Effector memory CD4-positive, alpha-beta T cell (primary cell): ENCODE results near the gene MPPED2.

Experiments used
- DNase-seq, 3 donors: peaks; one replicate each; pipeline ENCODE4 v3.0.0-alpha.2; 2020
- H3K27ac ChIP-seq: 2 replicates; pipeline ENCODE4 v1.7.0; 2013; ENCODE audit warnings: mild to moderate bottlenecking, low read length, moderate library complexity; ENCODE audit not compliant: insufficient read depth, poor library complexity, severe bottlenecking
- H3K27me3 ChIP-seq: replicated peaks from 2 replicates; pipeline ENCODE4 v1.7.0; 2013; ENCODE audit warnings: mild to moderate bottlenecking, low read length; ENCODE audit not compliant: insufficient read depth, control insufficient read depth, poor library complexity, severe bottlenecking
- H3K36me3 ChIP-seq: 2 replicates; pipeline ENCODE4 v1.7.0; 2013; ENCODE audit warnings: mild to moderate bottlenecking, low read length, moderate library complexity; ENCODE audit not compliant: control insufficient read depth, insufficient read depth
- H3K4me1 ChIP-seq: 2 replicates; pipeline ENCODE4 v1.7.0; 2013; ENCODE audit warnings: low read length, mild to moderate bottlenecking; ENCODE audit not compliant: control insufficient read depth, insufficient read depth, poor library complexity, severe bottlenecking
- H3K4me3 ChIP-seq: 2 replicates; pipeline ENCODE4 v1.7.0; 2013; ENCODE audit warnings: low read length, low read depth, mild to moderate bottlenecking; ENCODE audit not compliant: insufficient read depth, poor library complexity, severe bottlenecking
- H3K9me3 ChIP-seq: 2 replicates; pipeline ENCODE4 v1.7.0; 2013; ENCODE audit warnings: mild to moderate bottlenecking, low read length, moderate library complexity; ENCODE audit not compliant: control insufficient read depth

Gene MPPED2

DNA sequence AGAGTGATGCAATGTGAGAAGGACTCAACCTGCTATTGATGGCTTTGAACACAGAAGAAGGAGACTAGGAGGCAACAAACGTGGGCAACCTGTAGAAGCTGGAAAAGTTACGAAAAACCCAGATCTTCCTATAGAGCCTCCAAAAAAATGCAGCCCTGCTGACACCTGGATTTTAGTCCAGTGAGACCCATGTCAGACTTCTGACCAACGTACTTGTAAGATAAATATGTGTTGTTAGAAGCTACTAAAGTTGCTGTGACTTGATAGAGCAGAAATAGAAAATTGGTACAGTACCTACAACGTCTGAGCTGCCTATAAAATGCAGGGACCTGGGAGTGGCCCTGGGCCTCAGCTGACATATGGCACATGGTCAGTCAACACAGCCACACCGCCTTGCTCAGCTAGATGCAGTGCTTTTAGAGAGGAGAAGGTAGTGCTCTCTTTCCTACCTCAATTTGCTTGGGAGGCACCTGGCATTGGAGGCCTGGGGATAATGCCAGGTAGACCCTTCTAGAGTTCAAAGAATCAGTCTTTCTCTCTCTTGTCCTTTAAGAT lies 165.8 kb downstream of the MPPED2 start:
- Histone ChIP-seq H3K27me3 (no peaks in the 10 kb centered on the region), H3K36me3 (no peaks in the 10 kb centered on the region), H3K9me3 (no peaks in the 10 kb centered on the region), H3K4me3 (no peak overlapping the region), H3K4me1 (no peaks in the 10 kb centered on the region), H3K27ac (no peak overlapping the region)
- no peak for DNase-seq

GRCh38 chr11:30414806-30415205 lies 171.3 kb downstream of the MPPED2 start:
- Histone ChIP-seq H3K4me3 (no peak overlapping the region), H3K36me3 (no peaks in the 10 kb centered on the region), H3K4me1 (no peaks in the 10 kb centered on the region), H3K27me3 (no peaks in the 10 kb centered on the region), H3K9me3 (no peaks in the 10 kb centered on the region), H3K27ac (no peak overlapping the region)
- DNase-seq, result no peak

DNA sequence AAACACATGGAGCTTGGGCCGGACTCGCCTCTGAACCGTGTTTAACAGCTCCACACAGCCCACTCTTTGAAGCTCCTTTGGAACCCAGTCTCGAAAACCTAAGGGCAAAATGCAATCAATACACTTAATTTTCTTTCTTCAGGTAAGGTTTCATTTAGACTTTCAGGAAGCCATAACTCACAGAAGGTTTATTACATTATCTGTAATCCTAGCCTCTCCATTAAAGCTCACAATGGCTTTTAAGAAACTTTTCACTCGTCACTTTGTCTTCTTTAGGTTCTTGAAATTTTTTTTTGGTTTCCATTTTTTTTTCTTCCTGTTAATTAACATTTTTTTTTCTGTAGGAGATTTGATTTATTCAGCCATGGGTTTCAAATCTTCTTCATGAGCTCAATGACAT lies 171.9 kb downstream of the MPPED2 start:
- no peaks in the 10 kb centered on the region for H3K36me3 ChIP-seq
- no peaks in the 10 kb centered on the region for H3K4me1 ChIP-seq
- DNase-seq, result no peak
- H3K9me3 ChIP-seq, result no peaks in the 10 kb centered on the region
- no peak overlapping the region for H3K27ac ChIP-seq
- H3K27me3 ChIP-seq, result no peaks in the 10 kb centered on the region
- H3K4me3 ChIP-seq, result no peak overlapping the region

GRCh38 chr11:30412509-30412908 lies 173.6 kb downstream of the MPPED2 start:
- H3K4me1 ChIP-seq, result no peaks in the 10 kb centered on the region
- H3K27ac ChIP-seq, result no peak overlapping the region
- no peaks in the 10 kb centered on the region for H3K36me3 ChIP-seq
- H3K27me3 ChIP-seq, result no peaks in the 10 kb centered on the region
- no peak overlapping the region for H3K4me3 ChIP-seq
- H3K9me3 ChIP-seq, result no peaks in the 10 kb centered on the region
- no peak for DNase-seq

- DNase-seq, result no peak
- H3K36me3 ChIP-seq, result no peaks in the 10 kb centered on the region
- H3K4me3 ChIP-seq, result no peak overlapping the region
- no peaks in the 10 kb centered on the region for H3K9me3 ChIP-seq
- no peak overlapping the region for H3K27ac ChIP-seq
- H3K4me1 ChIP-seq, result no peaks in the 10 kb centered on the region
- H3K27me3 ChIP-seq, result no peaks in the 10 kb centered on the region
Measured at GRCh38 chr11:30411383-30411782, 174.8 kb downstream of the MPPED2 start.

DNA sequence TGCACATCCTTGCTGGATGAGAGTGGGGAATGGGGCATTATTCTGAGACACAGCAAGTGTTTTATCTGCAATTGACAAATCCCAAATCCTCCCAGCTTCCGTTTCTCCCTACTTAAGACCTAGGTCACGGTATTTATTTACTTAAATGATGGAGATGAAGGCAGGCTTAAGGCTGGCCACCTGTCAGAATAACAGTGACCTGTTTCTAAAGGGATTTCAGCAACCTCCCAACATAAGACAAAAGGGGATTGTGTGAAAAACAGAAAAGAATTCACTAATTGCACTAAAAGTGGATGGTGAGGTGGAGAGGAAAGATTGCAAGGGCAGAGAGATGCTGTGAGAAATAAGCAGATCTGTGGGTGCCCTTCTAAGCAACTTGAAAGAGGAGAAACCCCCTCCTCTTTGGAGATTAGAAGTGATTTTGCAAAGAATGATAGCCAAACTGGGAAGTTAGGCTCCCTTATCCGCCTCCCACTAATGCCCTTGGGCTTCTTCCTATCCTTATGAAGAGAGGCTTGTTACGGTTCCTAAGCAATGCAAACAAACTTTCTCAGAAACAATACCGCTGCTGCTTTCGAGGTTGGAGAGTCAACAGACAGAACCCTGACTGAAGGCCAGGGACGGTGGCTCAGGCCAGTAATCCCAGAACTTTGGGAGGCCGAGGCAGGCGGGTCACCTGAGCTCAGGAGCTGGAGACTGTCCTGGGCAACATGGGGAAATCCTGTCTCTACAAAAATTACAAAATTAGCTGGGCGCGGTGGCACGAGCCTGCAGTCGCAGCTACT lies 179.0 kb downstream of the MPPED2 start:
- Histone ChIP-seq H3K9me3 (no peaks in the 10 kb centered on the region), H3K4me1 (no peaks in the 10 kb centered on the region), H3K4me3 (no peak overlapping the region), H3K36me3 (no peaks in the 10 kb centered on the region), H3K27ac (no peak overlapping the region), H3K27me3 (no peaks in the 10 kb centered on the region)
- no peak for DNase-seq

DNA sequence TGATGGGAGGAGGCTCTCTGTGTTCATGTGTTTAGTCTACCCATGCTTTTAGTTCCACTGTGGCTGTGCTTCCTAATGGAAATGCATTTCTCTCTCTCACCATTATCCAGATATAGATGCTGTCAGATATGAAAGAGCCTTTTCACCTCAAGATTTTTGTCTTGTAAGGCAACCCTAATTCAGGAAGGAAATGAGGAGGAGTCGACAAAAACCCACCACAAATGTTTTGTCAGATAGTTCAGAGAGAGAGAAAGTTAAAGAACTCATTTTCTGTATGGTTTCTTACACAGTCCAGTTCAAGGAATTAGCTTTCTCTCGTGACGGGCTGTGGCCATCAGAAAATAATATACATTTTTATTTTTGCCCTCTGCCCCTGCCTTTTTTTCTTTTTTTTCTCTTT lies 180.8 kb downstream of the MPPED2 start:
- no peak for DNase-seq
- H3K36me3 ChIP-seq, result no peaks in the 10 kb centered on the region
- H3K27me3 ChIP-seq, result no peaks in the 10 kb centered on the region
- H3K4me1 ChIP-seq, result no peaks in the 10 kb centered on the region
- no peak overlapping the region for H3K27ac ChIP-seq
- H3K4me3 ChIP-seq, result no peak overlapping the region
- no peaks in the 10 kb centered on the region for H3K9me3 ChIP-seq

DNA sequence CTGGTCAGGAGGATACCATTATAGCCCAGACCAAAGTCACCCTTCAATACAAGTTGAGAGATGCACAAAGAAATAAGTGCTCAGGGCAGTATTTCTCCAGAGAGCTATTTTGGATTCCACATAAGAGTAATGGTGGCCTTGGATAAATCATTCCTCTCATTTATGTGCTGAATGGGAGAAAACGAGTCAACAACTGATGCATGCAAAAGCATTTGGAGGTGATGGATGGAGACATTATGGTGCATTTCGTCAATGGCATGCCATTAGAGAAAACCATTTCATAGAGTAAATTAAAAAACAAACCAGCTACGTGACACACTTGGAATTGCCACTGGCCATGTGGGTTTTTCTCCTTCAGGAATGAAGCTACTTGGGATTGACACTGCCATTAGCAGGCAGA lies 182.0 kb downstream of the MPPED2 start:
- no peak for DNase-seq
- no peaks in the 10 kb centered on the region for H3K36me3 ChIP-seq
- no peaks in the 10 kb centered on the region for H3K9me3 ChIP-seq
- no peaks in the 10 kb centered on the region for H3K4me1 ChIP-seq
- H3K4me3 ChIP-seq, result no peak overlapping the region
- no peak overlapping the region for H3K27ac ChIP-seq
- H3K27me3 ChIP-seq, result no peaks in the 10 kb centered on the region

DNA sequence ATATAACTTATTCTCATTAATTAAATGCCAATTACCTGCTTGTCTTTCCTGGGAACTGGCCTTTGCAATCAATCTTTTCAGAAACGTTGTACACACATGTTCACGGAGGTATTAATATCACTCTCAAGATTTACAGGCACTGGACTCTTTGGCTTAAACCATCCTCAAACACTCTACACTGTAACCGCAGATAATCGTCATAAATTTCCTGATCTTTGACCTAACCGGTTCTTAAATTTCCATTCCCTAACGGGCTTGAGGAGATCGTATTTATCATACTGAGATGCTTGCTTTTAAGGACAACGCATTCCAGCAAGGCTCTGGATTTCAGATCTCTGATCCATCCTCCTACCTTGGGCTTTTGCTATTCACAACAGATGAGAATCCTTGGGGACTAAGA lies 190.4 kb downstream of the MPPED2 start:
- DNase-seq, result no peak
- Histone ChIP-seq H3K9me3 (no peaks in the 10 kb centered on the region), H3K4me3 (no peak overlapping the region), H3K36me3 (no peaks in the 10 kb centered on the region), H3K4me1 (no peaks in the 10 kb centered on the region), H3K27ac (no peak overlapping the region), H3K27me3 (no peaks in the 10 kb centered on the region)

- no peaks in the 10 kb centered on the region for H3K9me3 ChIP-seq
- H3K36me3 ChIP-seq, result no peaks in the 10 kb centered on the region
- no peak overlapping the region for H3K27ac ChIP-seq
- no peak overlapping the region for H3K4me3 ChIP-seq
- DNase-seq, result no peak
- no peaks in the 10 kb centered on the region for H3K27me3 ChIP-seq
- H3K4me1 ChIP-seq, result no peaks in the 10 kb centered on the region
Measured at GRCh38 chr11:30393012-30393411, 193.1 kb downstream of the MPPED2 start.
